Mammary epithelial cell (primary cell): Measurements from ENCODE around the gene MAST4.

Experiments used
- EZH2 ChIP-seq: IDR thresholded peaks from 2 replicates; pipeline ENCODE4 v1.6.1; 2012; ENCODE audit warnings: low read length, inconsistent platforms, borderline replicate concordance
- TF ChIP-seq, protein P1 (sequence below), 2 donors: IDR thresholded peaks in 1 of 2; conservative IDR thresholded peaks in 1 of 2; 2 replicates each; pipeline ENCODE4 v1.5.1; 2011 to 2012; ENCODE audit warnings: inconsistent platforms in 2 of 2, low read length in 2 of 2, mild to moderate bottlenecking in 2 of 2, control low read depth in 1 of 2, low read depth in 1 of 2; ENCODE audit not compliant: insufficient read depth in 1 of 2; ENCODE audit errors: extremely low read depth in 1 of 2

DNA sequence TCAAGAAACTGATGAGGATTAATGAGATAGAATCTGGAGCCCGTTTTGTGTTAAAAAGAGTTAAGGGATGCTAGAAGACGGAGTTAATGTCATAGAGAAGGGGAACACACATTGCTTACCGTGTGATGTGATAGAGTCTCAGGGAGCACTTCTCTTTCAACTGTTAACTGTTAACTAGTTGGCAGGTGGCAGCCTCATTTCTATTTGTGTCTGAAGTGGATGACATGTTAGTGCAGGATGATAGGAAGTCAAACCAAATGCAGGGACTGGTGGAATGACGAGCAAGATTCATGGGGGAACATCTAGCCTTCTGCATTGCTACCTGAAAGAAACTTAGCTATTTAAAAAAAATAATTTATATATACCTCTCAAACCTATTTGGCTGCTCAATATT is 222.7 kb downstream of the MAST4 start:
- TF ChIP-seq, protein P1, sequence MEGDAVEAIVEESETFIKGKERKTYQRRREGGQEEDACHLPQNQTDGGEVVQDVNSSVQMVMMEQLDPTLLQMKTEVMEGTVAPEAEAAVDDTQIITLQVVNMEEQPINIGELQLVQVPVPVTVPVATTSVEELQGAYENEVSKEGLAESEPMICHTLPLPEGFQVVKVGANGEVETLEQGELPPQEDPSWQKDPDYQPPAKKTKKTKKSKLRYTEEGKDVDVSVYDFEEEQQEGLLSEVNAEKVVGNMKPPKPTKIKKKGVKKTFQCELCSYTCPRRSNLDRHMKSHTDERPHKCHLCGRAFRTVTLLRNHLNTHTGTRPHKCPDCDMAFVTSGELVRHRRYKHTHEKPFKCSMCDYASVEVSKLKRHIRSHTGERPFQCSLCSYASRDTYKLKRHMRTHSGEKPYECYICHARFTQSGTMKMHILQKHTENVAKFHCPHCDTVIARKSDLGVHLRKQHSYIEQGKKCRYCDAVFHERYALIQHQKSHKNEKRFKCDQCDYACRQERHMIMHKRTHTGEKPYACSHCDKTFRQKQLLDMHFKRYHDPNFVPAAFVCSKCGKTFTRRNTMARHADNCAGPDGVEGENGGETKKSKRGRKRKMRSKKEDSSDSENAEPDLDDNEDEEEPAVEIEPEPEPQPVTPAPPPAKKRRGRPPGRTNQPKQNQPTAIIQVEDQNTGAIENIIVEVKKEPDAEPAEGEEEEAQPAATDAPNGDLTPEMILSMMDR (conservative IDR thresholded peaks at IDR 0.05 in 1 of 2, IDR thresholded peaks at IDR 0.05 in 1 of 2; ENCODE audit: extremely low read depth in 1 of 2, insufficient read depth in 1 of 2, low read depth in 1 of 2, low read length in 2 of 2): no peak
- no peak for TF ChIP-seq EZH2
